CD4-positive, alpha-beta T cell treated with Interferon gamma for 1 hour (primary cell): ENCODE data around the gene RDX.
"Not testable (repeated sequence)": the region's sequence is repeated elsewhere in the genome, so short reads cannot be mapped to it uniquely, and the experiment has no call there.

ENCODE experiments used
- DNase-seq: peaks from one replicate; pipeline ENCODE4 v3.0.0-alpha.2; 2020

The RDX gene

DNA sequence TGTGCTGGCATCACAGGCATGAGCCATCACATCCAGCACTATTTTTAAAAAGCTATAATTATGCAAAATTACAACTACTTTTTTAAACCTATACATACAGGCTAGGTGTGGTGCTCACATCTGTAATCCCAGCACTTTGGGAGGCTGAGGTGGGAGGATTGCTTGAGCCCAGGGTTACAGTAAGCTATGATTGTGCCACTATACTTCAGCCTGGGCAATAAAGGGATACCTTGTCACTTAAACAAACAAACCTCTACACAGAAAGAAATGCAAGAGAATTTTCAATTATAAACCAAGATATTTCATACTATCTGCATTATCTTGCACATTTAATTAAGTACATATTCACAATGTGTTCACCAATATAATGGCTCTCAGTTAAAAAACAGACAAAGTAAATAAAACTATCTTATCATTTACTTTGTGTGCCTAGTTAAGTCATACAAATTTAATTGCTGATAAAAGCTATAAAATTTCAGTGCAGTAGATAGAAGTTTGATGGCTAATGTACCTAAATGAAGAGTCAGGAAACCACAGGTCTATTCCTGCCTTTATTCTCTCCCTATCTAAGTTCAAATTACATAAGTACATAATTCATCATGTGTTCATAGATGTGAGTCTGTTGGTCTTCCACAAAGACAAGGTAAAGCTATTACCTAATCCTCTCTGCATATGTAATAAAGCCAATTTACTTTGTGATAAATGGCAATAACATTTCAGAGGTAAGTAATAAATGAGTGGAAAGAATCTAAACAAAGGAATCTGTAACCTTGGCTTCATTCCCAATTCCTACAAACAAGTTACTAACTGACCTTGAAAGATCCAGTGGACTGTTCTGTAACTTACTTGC, 9.0 kb upstream of the RDX start:
- no peak for DNase-seq

DNA sequence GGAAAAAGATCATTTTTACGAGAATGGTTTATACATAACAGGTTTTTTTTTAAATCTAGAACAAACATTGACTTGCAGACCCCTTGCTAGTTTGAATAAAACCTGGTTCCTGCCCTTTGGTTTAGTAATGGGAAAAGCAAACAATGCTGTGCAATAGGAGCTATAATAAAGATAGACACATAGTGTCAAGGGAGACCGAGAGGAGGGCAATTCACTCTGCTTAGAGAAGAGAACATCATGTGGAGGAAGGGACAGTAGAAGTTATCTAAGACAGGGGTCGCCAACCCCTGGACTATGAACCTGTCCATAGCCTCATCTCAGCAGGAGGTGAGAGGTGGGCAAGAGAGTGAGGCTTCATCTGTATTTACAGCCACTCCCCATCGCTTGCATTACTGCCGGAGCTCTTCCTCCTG, 7.0 kb upstream of the RDX start:
- no peak for DNase-seq

DNA sequence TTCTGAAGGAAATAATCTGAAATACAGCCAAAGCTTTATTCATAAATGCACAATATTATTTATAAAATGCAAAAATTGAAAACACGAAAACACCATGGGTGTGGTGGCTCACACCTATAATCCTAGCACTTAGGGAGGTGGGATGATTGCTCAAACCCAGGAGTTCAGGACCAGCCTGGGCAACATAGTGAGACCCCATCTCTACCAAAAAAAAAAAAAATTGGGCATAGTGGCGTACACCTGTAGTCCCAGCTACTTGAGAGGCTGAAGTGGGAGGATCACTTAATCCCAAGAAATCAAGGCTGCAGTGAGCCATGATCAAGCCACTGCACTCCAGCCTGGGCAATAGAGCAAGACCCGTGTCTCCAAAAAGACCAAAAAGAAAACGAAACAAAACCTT, 5.2 kb upstream of the RDX start:
- no peak for DNase-seq

DNA sequence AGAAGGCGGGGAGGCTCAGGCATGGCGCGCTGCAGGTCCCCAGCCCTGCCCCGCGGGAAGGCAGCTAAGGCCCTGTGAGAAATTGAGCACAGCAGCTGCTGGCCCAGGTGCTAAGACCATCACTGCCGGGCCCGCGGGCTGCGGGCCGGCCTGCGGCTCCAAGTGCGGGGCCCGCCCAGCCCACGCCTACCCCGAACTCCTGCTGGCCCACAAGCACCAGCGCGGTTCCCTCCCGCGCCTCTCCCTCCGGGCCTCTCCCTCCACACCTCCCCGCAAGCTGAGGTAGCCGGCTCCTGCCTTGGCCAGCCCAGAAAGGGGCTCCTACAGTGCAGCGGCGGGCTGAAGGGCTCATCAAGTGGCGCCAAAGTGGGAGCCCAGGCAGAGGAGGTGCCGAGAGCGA, 4.6 kb upstream of the RDX start:
- DNase-seq: no peak

DNA sequence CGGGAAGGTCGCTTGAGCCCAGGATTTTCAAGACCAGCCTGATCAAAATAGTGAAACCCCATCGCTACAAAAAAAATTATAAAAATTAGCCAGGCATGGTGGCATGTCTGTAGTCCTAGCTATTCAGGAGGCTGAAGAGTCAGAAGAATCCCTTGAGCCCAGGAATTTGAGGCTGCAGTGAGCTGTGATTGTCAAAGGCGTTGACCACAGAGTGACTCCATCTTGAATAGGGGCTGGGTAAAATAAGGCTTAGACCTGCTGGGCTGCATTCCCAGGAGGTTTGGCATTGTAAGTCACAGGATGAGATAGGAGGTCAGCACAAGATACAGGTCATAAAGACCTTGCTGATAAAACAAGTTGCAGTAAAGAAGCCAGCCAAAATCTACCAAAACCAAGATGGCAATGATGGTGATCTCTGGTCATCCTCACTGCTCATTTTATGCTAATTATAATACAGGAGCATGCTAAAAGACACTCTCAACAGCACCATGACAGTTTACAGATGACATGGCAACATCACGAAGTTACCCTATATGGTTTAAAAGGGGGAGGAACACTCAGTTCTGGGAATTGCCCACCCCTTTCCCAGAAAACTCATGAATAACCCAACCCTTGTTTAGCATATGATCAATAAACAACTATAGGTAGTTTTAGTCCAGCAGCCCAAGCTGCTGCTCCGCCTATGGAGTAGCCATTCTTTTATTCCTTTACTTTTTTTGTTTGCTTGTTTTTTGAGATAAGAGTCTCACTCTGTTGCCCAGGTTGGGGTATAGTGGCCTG, 2.8 kb upstream of the RDX start:
- DNase-seq: no peak

- DNase-seq: no peak
These were observed 1.9 kb upstream of the RDX start for GRCh38 chr11:110298301-110298765.

GRCh38 chr11:110297726-110298300, 1.4 kb upstream of the RDX start:
- DNase-seq: no peak

DNA sequence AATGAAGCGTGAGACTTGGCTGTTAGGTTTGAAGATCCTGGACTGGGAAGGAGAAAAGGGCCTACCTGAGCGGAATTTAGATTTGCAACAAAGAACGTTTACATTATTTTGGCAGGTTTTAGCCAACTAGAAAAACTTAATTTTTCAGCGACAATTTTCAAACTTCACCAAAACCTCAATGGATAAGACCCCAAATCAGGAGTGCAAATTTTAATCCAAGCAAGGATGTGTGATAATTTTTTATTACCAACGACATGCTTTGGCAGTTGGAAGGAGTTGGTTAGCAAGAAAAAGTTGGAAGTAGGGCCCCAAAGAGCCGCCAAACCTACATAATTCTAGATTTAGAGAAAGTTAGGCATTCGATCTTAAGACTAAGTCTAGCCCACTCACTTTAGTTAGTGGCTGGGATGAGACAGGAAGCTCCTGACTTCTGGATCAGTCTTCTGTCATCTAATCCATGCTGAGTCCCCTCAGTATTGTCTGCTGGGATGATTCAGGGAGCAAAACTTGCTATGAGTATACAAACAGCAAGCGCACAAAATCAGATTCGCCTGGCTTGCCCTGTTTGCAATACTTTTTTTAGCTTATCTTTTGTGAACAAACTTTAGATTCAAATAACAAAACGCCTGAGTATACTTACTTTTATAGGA, 787 bp upstream of the RDX start:
- DNase-seq: no peak

GRCh38 chr11:110295531-110296225, 736 bp downstream of the RDX start:
- peak; percentile 45 for DNase-seq

- DNase-seq: no peak
These were observed 1.3 kb downstream of the RDX start for GRCh38 chr11:110295086-110295485.

DNA sequence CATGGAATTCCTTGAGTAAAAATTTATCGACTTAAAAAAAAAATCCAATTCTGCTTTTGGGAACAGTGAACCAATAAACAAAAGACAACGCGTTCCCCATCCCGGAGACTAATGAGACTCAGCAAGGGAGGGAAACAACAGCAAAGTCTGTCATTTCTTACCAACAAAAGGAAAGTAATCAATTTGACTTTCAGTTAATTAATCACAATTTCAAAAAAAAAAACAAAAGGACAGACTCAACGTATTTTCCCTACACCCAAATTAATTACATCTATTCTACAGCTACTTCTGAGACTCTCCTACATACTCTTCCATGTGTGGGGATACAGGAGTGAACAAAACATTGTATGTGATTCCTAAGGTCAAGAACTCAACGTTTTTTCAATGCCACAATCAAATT, 1.9 kb downstream of the RDX start:
- no peak for DNase-seq

DNA sequence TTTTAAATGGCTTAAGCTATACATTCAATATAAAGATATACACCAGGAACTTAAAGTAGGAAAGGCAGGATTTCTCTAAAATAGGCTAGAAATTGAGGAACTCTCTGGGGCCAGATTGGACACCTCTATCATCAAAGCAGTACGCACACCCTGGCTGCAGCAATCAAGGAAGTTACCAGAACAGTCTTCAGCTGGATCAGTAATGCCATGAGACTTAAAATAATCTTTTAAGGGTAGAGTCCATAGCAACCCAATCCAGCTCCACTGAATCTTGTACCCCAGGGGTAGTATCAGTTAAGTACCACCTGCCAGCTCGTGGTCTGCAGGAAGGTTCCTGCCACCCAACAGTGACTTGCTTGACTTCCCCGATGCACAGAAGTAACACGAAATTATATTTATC, 3.0 kb downstream of the RDX start:
- no peak for DNase-seq

GRCh38 chr11:110292146-110292545, 4.3 kb downstream of the RDX start:
- not testable (repeated sequence) for DNase-seq

DNA sequence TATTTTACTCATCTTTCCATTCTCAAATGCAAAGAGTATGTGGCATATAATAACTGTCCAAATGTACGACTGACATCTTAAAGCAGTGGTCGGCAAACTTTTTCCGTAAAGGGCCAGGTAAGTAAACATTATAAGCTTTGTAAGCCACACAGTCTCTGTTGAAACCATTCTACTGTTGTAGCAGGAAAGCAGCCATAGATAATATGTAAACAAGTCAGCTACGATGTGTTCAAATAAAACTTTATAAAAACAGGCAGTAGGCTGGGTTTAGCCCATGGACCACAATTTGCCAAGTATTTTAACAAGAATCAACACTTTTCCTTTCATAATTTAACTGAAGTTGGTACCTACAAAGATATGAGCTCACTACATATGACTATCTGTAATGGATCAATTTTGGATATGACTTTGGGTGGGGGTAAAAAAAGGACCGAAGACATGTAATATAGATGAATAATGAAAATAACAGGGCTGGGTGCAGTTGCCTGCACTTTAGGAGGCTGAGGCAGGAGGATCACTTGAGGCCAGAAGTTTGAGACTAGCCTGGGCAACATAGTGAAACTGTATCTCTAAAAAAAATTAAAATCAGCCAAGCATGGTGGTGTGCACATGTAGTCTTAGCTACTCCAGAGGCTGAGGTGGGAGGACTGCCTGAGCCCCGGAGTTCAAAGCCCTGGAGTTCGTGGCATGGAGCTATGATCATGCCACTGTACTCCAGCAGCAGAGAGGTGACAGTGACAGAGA, 5.7 kb downstream of the RDX start:
- DNase-seq: no peak

DNA sequence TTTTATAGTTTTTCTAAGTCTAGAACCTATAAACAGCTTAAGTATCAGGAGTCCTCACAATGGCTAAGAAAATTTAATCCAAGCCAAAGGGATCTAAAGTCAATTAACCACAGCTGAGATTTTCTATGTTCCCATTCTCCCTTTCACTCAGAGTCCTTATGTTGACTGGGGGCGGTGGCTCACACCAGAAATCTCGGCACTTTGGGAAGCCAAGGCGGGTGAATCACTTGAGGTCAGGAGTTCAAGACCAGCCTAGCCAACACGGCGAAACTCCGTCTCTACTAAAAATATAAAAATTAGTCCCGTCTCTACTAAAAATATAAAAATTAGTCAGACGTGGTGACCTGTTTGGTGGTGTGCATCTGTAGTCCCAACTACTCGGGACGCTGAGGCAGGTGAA, 6.9 kb downstream of the RDX start:
- no peak for DNase-seq

- no peak for DNase-seq
These were observed 8.9 kb downstream of the RDX start for GRCh38 chr11:110287537-110287936.

DNA sequence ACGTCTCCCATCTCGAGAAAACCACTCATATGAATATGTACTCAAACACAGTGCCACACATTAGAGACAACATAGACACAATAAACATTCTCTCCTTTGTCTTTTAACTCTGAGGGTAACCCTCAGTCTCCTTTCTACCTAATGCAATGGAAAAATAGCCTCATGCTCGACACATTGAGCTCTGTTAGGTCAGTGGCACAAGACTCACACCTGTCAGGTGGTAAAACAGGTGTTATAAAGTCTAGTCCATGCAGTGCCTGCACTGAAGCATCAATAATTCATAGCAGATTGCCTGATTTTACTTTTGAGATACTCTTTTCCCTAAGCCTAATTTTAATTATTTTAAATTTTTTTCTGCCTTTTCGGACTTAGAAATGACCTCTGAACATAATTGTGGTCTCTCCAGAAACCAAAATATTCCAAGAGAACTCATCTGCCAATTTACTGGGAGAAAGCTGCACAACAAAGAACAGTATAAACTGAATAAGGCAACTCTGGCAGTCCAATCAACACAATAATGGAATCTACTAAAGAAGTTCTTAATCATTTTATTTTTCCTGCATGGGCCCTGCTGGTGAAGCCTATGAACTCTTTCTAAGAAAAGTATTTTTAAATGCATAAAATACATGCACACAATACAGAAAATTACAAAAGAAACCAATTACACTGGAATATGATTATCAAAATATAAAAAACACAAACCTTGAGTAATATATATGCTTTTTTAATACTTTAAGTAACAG, 9.9 kb downstream of the RDX start:
- no peak for DNase-seq

DNA sequence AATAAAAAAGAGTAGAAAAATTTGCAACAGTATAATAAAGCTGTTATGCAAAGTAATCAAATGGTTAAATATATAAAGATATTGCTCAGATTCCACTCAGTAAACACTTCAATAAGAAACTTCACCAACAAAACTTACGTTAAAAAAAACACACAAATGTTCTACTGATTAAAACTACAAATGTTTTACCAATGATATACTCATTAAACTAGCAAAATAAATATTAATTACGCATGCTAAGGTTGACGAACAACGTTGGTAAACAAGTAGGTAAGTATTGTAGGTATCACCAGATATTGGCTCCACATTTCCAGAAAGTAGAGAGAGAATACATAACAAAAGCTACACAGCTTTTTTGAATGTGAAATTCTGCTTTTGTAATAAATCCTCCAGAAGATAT, 12.6 kb downstream of the RDX start:
- DNase-seq: no peak

GRCh38 chr11:110280595-110280994, 15.8 kb downstream of the RDX start:
- DNase-seq: not testable (repeated sequence)

DNA sequence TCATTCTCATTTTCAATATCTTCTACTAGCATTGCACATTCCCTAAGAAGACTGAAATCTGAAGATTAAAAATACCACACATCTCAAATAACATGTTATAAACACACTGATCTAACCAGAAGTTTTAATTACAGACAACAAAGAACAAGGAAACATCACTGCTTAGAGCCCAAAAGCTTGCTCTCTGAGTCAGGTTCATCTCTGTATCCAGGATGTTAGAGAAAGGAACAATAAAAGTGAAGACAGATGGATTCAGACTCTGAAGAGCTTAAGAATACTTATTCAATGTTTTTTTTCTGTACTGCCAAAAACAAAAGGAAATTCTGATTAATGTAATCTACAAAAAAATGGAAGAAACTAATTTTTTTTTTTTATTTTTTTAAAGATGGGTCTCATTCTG, 16.5 kb downstream of the RDX start:
- DNase-seq: no peak

GRCh38 chr11:110272919-110273318, 23.5 kb downstream of the RDX start:
- no peak for DNase-seq
